ENCODE data around the gene GATAD1.
"Not testable (repeated sequence)": the region's sequence is repeated elsewhere in the genome, so short reads cannot be mapped to it uniquely, and the experiment has no call there.

GATAD1 gene

GRCh38 chr7:92447345-92448204, at the start of gene GATAD1:
Gene GATAD1 (plus strand): TSS chr7:92447482. CDS start chr7:92447730, 248 bp downstream.
- peak; percentile 92 to 96 (median 94) for DNase-seq

GRCh38 chr7:92397542-92397941, 49.7 kb upstream of the GATAD1 start:
- DNase-seq, result no peak

DNA sequence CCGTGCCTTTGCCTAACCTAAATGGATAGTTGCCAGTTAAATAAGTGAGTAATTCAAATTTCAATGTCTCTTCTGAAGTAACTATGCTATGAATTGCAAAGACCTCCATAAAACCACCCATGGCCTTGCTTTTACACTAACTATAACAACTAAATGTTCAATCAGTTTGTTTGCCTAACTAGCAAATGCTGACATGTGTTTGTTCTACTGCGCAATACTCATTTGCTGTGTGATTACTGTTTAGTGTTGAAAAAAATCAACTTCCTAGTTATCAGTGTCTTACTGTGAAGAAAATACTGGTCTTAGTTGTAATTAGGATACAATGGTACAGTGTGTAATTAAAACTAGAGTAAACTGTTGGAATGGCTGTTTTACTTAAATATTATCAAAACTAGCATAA, 47.3 kb upstream of the GATAD1 start:
- DNase-seq, result no peak

DNA sequence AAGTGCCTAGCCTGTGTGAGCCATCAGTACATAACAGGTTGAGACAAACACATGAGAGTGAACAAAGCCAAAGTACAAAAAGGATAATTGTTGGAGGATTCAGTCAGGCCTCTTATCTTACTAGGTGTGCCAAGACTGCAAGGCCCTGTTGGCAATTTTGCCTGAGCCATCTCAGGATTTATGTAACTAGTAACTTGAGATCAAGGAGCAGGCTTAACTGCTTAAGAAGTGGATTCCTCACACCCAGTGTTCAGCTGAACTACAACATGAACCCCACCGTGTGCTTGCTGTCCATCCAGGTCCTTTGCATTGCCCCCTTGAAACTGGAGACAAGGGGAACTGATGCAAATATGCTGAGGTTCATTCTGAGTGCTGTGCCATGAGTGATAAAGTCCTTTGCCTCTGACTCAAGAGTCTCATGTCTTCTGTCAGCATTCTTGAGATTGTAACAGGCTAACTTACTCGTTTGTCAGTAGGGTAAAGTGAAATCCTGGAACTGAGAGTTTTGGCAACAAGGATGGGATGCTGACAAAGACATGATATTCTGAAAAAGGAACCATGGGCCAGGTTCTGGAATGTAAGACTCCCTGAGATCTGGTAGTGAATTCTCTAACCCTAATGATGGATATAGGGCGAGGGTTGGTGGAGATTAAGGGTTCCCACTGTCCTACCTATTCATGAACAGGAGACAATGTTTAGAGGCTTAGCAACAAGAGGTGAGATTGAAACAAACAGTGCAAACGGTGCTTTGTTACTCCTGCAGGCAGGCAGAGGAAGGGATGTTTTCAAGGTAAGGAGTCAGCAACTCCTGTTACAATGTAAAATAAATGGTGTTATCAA, 44.1 kb upstream of the GATAD1 start:
- no peak for DNase-seq

GRCh38 chr7:92403760-92404074, 43.6 kb upstream of the GATAD1 start:
- no peak for DNase-seq

- DNase-seq, result peak in 1 of 3 donors; percentile 10
These were observed 43.1 kb upstream of the GATAD1 start for GRCh38 chr7:92404170-92404614.

- no peak for DNase-seq
These were observed 37.9 kb upstream of the GATAD1 start for GRCh38 chr7:92409357-92409756.

DNA sequence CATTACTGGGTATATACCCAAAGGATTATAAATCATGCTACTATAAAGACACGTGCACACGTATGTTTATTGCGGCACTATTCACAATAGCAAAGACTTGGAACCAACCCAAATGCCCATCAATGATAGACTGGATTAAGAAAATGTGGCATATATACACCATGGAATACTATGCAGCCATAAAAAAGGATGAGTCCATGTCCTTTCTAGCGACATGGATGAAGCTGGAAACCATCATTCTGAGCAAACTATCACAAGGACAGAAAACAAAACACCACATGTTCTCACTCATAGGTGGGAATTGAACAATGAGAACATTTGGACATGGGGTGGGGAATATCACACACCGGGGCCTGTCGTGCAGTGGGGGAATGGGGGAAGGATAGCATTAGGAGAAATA, 37.1 kb upstream of the GATAD1 start:
- DNase-seq, result not testable (repeated sequence)

GRCh38 chr7:92412745-92413144, 34.5 kb upstream of the GATAD1 start:
- DNase-seq, result no peak

DNA sequence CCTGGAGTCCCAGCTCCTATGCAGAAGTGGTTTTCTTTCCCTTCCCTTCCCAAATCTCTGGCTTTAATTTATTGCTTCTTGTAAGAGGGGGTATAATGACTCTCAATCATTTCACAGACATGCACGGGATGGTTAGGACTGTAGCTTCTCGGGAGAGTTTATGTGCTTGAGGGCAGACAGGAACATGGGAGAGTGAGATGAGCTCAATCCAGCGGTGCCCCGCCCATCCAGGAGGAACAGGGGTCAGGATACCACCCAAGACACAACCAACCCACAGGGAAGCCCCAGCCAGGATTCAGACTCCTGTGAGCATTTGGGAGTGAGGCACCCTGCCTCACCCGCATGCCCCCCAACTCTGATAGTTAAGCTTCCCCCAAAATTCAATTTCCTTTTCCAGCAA, 33.7 kb upstream of the GATAD1 start:
- DNase-seq, result no peak

DNA sequence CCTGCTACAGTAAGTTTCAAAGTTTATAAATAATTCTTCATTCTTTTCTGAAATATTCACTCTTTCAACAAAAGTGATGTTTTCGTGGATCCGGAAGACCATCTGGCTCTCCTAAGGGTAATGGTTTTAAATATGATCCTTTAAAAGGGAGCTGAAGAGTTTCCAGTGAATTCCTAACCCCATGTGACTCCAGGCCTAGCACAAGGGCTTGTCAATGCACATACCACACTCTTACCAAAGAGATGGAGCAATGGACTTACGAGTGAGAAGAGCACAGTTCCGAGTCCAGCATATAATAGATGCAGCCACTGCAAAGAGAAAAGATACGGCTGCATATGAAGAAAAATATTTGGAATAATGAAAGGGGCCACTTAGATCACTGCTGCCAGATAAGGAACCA, 32.1 kb upstream of the GATAD1 start:
- DNase-seq, result no peak

DNA sequence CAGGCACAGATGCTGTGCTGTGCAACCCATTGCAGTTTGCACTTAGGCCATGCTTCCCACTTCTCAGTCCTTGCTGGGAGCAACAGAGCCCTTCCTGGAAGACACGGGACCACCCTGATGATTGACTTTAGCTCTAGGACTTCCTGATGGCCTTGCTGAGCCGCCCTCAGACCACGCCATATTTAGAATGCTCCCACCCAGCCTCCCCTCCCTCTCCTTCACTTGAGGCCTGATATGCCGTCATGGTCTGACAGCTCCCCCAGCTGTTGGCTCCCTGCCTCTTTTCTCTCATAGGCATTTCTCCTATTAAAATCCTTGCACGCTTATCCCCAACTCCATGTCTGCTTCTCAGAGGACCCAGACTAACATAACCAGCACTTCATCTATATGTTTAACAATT, 29.4 kb upstream of the GATAD1 start:
- no peak for DNase-seq

DNA sequence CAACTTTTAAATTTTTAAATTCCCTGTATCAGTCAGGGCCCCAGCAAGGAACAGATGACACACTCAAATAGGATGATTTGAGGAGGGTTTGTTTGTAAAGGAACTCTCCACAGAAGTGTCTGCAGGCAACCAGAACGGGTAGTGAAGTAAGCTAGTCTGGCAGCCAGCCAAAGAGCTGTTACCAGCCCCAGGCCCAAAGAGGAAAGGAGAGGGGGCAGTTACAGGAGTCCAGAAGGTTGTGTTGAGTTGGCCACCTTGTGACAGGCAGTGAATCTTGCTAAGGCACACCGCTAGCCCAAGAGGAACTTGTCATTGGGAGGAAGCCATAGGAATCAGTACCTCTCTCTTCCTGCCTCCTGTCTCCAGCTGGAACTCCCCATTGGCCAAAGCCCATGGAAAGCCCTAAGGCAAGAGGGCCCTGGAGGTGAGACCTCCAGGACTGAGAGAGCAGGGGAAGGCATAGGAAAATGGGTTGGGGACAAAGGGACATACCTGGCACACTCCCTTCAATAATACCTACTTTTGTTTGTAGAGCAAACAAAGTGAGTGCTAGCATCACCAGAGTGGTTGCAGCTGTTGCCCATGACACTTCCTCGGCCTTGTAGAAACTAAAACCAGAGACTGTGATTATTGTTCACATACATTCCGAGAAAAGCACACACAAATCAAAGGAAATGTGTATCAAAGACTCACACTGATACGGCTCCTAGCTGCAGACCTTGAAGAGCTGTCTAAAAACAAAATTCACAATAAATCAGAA, 25.4 kb upstream of the GATAD1 start:
- peak; percentile 6 to 19 (median 16) for DNase-seq

DNA sequence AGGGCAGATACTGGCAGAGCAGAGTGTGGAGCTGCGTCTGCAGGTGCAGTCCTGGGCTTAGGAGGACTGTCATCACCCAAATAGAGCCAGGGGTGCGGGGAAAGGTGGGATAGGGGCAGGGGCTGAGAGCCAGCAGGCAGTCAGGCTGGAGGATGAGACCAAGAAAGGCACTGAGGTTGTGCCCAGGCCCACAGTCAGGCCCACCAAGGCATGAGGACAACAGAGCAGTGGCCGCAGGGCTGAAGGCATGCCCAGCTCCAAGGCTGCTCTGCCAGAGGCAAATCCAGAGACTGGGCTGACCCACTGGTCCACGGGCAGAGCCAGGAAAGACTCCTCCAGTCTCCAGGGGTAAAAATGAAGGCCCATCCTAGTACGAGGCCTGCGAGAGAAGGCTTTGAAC, 24.4 kb upstream of the GATAD1 start:
- DNase-seq, result no peak

DNA sequence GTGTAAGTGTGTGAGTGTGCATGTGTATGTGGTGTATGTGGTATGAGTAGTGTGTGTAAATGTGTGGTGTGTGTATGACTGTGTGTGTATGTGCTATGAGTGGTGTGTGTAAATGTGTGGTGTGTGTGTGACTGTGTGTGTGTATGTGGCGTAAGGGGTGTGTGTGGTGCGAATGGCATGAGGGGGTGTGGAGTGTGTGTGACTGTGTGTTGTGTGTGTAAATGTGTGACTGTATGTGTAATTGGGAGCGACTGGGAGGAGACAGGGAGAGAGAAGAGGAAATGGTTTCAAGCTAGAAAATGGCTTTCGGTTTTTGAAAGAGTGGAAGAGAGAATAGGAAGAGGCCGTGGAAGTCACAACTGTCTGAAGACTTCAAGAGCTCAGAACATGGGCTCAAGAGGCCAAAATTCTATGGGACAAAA, 23.6 kb upstream of the GATAD1 start:
- DNase-seq, result peak; percentile 40 to 42 (median 41)

DNA sequence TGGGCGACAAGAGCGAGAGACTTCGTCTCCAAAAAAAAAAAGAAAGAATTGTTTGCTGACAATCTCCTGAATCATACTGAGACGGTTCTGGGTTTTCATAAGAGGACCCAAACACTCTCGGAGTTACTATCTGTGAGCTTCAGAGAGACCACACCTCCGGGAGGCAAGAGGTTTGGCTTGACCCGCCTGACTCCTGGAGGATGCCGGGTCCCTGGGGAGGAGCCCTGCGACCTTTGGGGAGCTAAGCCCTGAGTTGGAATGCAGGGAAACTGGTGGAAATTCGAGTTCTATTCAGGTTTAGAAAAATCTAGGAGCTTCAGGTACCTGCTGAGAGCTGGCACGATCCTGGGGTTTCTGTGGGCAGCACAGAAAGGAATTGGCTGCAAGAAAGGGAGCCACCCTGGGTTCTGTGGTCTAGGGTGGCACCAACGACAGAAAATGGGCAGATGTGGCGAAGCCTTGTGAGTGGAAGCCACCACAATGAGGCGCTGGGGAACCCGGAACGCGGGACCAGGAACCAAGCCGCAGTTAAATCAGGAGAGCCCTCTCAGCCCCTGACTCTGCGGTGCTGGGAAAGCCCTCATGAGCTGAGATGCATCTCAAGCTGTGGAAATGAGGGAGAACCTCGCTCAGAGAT, 21.9 kb upstream of the GATAD1 start:
- DNase-seq, result peak in 2 of 3 donors; percentile 13 to 48

DNA sequence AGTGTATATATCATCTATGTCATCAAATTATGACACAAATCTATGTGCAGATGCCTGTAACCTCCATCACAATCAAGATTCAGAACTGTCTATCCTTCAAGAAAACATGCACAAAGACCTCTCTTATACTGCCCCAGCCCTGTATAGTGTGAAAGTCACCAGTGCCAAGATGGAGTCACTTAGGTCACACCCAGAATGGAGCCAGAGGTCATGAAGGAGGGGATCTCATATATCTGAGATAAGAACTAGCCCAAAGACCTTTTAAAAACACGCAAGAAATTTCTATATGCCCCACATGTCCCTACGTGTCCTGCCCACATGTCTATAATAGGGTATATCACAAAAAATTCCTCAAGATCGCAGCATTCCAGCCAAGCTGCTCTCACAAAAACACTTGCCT, 20.1 kb upstream of the GATAD1 start:
- no peak for DNase-seq

- DNase-seq, result no peak
These were observed 14.9 kb upstream of the GATAD1 start for GRCh38 chr7:92432299-92432946.

GRCh38 chr7:92433019-92433418, 14.3 kb upstream of the GATAD1 start:
- DNase-seq, result no peak

DNA sequence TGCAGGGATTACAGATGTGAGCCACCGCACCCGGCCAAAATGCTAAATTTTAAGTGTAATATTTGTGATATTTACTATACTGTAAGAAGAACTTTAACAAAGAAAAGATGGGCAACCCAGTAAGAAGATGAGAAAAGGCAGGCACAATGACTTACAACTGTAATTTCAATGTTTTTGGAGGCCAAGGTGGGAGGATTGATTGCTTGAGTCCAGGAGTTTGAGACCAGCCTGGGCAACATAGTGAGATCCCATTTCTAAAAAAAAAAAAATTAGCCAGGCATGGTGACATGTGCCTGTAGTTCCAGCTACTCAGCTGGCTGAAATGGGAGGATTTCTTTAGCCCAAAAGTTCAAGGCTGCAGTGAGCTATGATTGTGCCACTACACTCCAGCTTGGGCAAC, 11.7 kb upstream of the GATAD1 start:
- no peak for DNase-seq

DNA sequence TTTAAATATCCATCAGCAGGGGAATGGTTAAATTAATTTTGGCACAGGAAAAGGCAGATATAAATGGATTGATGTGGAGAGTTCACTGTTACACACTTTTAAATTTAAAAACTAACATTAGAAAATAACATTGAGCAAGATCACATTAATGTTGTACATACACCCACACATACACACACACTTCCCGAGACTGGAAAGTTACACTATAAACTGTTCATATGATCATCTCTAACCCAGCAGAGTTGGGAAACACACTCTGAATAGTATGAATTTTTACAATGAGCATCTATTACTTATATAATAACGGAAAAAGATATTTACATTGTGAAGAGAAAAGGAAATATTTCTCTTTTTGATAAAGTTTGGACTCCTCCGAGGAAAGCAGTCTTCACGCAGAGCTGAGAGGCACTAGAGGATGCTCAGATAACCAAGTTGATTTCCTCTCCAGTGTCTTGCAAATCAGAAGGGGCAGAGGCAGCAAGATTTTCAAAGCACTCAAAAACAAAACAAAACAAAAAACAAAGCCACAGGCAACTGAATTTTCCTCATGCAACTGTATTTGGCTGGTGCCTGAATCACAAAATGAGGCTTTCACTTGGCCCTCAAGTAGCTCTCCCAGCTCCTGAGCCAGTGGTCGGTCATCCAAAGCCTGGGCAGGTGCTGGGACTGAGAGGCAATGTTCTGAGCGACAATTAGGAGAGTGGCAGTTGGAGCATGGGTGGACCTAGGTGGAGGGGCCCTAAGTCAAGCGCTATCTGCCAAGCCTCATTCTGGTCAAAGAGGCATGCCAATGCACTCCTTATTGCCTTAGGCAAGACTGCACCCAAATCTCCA, 10.5 kb upstream of the GATAD1 start:
- peak; percentile 20 to 29 (median 22) for DNase-seq
